WI38 (cell line): ENCODE measurements around the gene TTPAL.

Experiments
- H3K4me3 ChIP-seq: 2 replicates; pipeline ENCODE4 v1.5.1; 2011; ENCODE audit warnings: low read depth, mild to moderate bottlenecking, control low read depth, low read length
- CTCF ChIP-seq: IDR thresholded peaks from 2 replicates; pipeline ENCODE4 v1.5.1; 2012; ENCODE audit warnings: low read depth, mild to moderate bottlenecking, control low read depth, low read length

Gene TTPAL

GRCh38 chr20:44461803-44462174 lies 13.9 kb upstream of the TTPAL start:
- no peak for TF ChIP-seq CTCF
- no peak overlapping the region for H3K4me3 ChIP-seq

- no peak for TF ChIP-seq CTCF
- H3K4me3 ChIP-seq: no peak overlapping the region
Observed at GRCh38 chr20:44463466-44463865, 12.2 kb upstream of the TTPAL start.

- no peak overlapping the region for H3K4me3 ChIP-seq
- TF ChIP-seq CTCF: no peak
Observed at GRCh38 chr20:44464514-44464913, 11.2 kb upstream of the TTPAL start.

- no peak overlapping the region for H3K4me3 ChIP-seq
- no peak for TF ChIP-seq CTCF
Observed at GRCh38 chr20:44465001-44465560, 10.6 kb upstream of the TTPAL start.

- no peak overlapping the region for H3K4me3 ChIP-seq
- TF ChIP-seq CTCF: no peak
Observed at GRCh38 chr20:44467289-44467883, 8.3 kb upstream of the TTPAL start.

- no peak overlapping the region for H3K4me3 ChIP-seq
- no peak for TF ChIP-seq CTCF
Observed at GRCh38 chr20:44468044-44468782, 7.5 kb upstream of the TTPAL start.

- TF ChIP-seq CTCF: no peak
- no peak overlapping the region for H3K4me3 ChIP-seq
Observed at GRCh38 chr20:44470327-44470726, 5.3 kb upstream of the TTPAL start.
